Activated CD4-positive, alpha-beta T cell treated with anti-CD3 and anti-CD28 coated beads for 48 hours (primary cell): ENCODE results near the gene SELENOK.

Experiments
- DNase-seq: peaks from one replicate; pipeline ENCODE4 v3.0.0-alpha.2; 2020

The SELENOK gene

DNA sequence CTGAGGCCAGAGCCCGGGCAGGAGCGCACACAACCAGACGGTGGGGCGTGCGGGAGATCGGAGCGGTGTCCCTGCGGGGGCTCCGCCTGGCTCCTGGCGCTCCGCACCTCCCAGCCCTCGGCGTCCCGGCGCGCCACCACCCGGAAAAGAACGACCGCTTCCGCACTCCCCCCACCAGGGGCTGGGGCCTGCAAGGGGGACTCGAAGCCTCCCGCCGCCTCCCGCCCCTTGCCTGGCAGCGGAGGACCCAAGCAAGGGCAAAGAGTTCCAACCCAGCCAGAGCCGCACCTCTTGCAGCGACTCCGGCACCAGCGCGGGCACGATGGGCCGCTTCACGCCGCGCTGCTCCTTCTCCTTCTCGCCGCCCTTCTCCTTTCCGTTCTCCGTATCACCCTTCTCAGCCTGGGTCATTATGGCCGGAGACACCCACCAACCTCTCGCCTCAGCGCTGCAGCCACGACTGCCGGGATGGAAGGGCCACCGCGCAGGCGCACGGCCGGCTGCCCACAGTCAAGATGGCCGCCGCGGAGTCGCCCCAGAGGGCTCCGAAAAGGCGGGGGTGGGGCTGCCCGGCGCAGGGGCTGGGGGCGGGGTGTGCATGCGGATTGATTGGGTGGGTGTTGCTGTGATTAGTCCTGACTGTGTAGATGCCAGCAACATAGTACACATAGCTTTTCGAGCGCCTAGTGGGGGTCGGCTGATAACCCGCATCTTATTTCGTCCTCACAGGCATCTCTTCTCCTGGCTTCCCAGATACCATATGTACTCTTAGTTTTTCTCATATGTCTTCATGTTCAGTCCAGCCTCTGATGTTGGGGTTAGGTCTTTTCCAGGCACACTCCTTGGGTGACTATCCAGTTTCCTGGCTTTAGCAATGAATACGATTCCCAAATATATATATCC is 9.7 kb downstream of the SELENOK start, which contains the start of gene ACTR8:
ACTR8 (minus strand) TSS at position 462 of the 903 bp plus-strand sequence; CDS start at position 411, 51 bp downstream.
- peak; percentile 87 for DNase-seq

DNA sequence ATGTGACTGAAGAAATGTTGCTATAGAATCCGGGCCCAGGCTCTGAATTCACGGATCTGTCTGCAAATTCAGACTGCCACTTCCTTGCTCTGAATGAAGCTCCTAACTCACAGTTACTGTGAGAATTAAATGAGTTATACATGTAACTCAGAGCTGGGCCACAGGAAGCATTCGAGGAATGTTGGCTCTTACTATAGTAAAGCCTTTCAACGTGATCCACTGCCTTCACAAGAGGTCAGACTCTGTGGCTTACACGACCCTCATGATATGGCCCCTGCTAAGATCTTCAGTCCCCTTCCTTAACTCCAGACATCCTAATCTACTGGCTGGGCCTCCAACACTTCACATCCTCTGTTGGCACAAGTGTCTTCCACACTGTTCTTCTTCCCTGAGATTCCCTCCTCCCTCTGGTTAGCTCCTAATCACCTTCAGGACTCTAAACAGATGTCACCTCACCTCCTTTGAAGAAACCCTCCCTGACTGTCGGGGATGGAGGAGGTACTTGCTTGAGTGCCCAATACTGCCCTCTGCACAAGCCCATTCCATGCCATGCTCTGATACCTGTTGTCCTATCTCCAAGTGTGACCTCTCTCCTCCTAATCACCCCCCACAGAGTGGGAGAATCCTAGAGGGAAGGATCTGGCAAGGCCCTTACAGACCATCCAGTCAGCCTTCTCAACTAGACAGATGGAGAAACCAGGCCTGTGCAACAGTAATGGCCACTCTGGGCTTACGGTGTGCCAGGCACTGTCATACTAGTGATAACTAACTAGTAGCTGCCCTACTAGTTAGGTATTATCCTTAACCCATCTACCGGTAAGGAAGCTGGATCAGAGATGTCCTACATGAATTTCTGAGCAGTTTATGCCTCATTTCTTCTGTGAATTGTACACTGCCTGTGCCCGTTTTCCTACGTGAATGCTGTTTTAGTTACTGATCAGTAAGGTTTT is 11.0 kb downstream of the SELENOK start:
- DNase-seq = no peak

DNA sequence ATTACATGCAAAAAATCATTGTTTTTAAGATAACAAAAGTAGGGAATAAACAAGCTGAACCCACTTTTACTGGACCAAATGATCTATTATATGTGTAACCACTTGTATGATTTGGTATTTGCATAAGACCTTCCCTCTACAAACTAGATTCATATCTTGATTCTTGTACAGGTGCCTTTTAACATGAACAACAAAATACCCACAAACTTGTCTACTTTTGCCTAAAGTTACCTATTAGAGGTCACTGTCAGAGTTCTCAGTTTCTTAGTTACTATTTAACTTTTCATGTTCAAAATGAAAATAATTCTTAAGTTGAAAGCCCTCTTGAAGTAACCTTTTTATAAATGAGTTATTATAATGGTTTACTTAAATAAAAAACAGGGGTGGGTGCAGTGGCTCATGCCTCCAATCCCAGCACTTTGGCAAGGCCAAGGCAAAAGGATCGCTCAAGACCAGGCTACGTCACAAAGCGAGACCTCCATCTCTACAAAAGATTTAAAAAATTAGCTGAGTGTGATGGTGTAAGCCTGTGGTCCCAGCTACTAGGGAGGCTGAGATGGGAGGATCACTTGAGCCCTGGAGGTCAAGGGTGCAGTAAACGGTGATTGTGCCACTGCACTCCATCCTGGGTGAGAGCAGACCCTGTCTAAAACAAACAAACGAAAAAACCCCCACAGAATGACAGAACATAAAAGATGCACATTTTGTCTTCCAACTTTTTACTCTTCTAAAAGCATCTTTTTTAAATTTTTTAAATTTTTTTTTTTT is 25.7 kb downstream of the SELENOK start:
- DNase-seq = no peak

DNA sequence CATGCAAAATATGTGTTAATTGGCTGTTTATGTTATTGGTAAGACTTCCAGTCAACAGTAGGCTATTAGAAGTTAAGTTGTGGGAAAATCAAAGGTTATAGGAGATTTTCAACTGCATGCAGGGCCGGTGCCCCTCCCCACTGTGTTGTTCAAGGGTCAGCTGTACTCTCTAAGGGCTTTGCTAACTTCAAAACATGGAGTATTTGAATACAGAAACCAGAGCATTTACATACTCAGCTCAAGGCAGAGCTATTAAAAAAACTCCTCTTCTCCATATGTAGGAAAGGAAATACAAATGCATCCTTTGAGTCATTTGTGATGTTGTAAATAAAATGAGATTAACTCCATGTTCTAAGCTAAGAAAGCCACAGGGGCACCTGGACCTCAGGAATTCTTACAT is 28.5 kb downstream of the SELENOK start:
- no peak for DNase-seq

DNA sequence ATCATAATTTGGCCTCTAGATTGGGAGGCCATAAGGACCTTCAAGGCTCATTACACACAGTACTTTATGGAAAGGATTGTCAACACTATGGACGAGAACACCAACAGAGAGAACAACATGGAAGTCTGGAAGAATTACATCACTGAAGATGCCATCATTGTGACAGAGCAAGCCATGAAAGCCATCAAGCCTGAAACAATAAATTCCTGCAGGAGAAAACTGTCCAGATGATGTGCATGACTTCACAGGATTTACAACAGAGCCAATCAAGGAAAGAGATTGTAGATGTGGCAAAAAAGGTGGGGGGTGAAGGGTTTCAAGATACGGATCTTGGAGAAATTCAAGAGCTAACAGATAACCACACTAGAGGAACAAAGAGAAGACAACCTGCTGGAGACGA is 29.4 kb downstream of the SELENOK start:
- no peak for DNase-seq

DNA sequence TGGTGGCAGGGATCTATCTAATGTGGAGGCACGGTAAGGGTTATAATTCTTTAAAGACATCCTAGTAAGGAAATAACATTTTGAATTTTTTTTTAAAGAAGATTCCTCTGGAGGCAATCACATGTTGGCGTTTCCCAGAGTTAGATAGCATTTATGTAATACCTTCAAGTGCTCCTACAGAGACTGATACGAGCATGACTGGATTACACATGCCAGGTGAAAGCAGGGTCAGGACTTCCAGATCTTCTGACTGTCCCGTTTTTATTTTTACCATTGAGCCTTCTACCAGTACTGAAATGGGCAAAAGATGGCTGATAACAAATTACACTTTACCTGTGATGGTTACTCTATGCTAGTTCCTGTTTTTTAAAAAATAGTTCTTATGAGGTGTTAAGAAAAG is 31.5 kb downstream of the SELENOK start:
- DNase-seq = no peak

DNA sequence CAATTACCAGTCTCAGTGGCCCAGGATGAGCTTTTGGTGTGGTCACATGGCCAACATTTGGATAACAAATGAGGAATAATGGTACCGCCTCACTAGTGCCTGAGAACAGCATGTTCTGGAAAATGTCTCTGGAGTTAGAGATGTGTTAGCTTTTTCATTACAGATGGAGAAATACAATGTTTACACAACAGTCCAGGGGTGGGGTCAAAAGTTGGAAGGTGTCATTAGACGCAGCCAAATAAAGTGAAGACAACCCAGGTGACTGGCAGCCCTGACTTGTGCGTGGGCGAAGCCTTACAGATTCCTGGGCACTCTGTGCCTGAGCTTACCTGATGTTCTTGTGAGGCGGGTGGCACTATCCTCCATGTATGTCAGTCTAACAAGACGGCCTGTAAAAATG is 32.5 kb downstream of the SELENOK start:
- DNase-seq = no peak

DNA sequence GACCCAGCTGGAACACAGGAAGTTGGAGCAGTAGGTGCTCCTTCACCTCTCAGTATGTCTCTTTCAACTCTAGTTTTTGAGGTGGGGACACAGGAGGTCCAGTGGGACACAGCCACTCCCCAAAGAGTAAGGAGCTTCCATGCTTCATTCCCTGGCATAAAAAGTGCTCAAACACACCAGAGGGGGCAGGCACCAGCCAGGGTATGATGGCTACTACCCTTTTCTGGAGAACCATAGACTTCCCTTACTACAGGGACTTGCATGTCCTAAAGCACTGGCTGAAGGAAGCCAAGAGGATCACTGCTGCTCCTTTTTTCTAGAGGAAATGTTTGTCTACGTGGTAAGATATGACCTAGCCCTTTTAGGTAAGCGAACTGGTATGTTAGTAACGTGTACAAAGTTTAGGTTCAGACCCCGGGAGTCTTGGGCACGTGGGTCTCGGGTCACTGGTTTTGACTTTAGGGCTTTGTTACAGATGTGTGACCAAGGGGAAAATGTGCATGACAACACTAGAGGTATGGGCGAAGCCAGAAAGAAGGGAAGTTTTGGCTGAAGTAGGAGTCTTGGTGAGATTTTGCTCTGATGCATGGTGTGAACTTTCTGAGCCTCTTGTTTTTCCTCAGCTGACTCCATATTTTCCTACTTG is 33.4 kb downstream of the SELENOK start:
- DNase-seq = no peak

DNA sequence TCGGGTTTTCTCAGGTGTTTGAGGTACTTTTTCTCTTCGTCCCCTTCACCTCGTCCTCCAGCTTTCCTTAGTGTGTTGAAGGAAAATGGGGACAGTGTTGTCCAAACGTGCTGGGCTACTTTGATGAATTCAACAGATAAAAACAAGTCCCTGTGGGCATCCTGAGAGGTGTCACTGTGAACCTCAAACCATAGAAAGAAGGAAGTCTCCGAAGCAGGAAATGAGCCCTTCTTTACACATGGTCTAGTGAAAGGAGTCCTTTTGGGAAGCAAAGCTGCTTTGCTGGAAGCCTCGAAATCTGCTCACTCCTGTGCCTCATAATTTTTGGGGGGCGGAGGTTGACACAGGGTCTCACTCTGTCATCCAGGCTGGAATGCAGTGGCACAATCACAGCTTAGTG is 34.7 kb downstream of the SELENOK start:
- DNase-seq = no peak

DNA sequence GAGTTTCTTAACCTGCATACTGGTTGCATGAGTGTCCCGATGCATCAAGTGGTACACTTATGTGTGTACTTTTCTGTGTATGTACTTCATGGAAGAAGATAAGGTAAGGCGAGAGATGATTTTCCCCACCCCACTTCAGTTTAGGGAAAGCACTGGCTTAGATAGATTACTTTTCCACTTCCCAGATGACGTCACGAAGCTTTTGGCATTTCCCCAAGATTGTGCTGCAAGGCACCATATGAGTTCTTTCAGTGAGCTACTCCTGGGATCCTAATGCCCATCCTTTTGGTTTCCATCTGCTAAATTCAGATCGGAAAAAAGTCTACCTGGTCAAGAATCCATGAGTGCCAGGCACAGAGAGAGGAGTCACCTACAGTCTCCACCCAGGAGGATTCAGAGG is 40.8 kb downstream of the SELENOK start:
- DNase-seq = no peak

DNA sequence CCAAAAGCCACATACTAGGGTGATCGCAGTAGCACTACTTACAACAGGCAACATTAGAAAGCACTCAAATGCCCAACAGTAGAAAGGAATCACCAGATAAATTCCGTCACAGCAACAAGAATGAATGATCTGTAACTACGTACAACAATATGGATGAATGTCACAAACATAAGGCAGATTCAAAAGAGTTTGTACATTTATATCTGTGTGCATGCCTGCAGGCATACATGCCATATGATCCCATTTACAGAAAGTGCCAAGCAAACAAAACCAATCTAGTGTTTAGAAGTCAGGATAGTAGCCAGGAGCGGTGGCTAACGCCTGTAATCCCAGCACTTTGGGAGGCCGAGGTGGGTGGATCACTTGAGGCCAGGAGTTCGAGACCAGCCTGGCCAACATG is 41.7 kb downstream of the SELENOK start:
- DNase-seq = no peak

DNA sequence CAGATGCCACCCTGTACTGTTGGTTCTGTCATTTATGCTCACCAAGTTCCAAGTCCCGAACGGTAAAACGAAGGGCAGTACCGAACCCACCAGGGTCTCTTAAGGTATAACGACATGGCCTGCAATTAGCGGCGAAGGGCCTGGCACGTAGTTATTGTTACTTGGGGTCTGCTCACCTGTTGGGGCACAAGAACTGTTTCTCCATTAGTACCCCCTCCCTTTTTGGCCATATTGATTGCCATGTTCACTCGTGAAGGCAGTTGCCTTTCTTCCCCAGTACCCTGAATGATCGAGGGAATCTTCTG is 44.9 kb downstream of the SELENOK start:
- DNase-seq = no peak

DNA sequence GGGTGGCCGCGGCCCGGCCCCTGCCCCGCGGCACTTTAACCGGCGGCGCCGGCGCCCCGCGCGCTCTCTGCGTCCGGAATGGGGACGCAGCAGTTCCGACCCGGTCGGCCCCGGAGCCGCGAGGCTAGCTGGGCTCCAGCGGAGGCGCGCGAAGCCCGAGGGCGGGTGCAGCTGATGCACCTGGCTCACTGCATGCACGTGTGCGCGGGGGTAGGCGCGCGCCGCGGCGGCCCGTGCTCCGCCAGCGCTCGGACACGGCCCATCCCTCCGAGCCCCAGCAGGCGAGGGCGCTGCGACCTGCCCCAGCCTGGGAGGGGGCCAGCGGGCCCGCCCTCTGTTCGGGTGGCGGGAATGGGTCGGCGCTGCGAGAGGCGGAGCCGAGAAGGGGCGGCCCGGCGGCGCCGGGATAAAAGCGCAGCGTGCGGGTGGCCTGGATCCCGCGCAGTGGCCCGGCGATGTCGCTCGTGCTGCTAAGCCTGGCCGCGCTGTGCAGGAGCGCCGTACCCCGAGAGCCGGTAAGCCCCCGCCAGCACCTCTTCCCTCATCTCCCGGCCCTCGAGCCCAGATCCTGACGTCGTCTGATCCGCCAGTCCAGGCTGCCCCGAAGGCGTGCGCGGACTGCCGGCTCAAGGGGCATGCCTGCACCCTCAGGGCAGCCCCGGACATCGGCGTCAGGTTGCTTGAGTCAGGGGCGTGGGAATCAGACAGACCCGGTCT is 45.4 kb downstream of the SELENOK start, which contains the start of the genes CHDH and IL17RB:
CHDH (minus strand) TSS at position 286 of the 717 bp plus-strand sequence. CDS start 22,411 bp downstream, outside the sequence.
IL17RB (plus strand) TSS at position 435 of the 717 bp plus-strand sequence; CDS start at position 456, 21 bp downstream.
- peak; percentile 28 for DNase-seq

DNA sequence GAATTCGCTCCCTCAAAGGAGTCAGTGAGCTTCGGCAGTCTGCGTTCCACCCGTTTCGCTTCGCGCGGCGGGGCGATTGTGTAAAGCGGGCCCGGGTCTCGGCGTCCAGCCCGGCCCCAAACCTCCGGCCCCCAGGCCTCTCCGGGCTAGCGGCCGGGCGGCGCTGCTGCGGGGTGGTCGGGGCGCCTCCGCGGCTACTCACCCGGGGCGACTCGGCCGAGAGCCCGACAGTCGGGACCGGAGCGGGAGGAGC is 45.9 kb downstream of the SELENOK start:
- no peak for DNase-seq

DNA sequence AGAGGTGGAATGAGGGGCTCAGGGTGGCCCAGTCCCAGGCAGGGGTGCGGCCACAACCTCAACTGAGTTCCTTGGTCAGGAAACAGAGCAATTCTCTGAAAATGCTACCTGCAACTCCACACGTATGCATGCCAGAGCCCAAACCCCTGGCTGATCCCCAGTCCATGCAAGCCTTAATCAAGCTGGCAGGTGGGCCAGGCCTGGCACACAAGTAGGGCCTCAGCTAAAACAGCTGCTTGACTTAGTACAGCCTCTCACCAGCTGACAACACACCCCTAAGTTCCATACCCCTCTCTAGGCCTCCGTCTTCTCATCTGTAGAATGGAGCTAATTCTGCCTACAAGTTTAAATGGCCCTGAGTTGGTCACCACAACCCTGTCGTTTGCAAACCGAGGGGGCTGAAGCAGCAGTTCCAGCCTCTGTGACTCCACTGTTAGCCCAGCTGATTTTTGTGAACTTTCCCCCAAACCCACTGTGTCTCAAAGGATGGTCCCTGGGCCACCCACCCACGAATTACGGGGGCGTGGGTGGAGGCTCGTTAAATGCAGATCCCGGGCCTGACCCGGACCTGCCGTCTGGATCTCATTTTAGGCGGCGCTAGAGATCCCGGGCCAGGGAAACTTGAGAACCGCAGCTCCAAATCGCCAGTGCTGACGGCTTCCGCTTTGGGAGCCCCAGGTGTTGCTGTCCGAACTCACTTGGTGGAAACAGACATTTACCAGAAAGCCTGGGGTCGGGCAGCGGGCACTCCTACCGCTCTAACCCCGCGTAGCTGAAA is 46.4 kb downstream of the SELENOK start:
- DNase-seq = no peak

DNA sequence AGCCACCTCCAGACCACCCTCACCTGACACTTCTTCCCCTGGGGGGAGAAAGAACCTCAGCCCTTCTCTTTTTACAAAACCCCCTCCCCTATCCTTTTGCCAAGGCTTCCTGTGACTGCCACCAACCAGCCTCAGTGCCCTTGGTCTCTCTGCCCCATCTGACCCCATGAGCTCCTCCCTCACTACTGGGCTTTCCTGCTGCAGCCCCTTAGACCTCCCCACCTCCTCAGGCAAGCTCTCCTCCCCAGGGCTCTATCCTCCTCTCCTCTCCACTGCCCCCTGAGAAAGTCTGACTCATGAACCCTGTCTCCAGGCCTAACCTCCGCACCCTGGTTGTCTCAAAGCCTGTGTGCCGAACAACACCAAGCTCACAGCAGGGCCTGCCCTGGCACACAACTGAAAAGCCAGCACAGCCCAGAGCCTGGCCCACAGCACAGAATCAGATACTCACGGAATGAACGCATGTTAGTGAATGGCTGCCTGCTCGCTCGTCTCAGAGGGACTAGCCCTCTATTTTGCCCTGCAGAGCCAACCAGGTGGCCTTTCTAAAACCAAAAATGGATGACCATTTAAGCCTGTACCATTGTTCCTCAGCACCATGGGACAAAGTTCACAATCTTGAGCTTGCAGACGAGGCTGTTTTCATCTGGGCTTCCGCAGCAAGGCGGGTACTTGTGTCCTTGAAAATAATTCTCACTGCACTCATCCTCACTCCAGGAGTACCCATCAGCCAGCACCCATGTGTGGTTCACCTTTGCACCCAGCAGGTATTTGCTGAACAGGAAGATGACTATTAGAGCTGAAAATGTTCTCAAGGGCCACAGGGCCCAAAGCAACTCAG is 47.2 kb downstream of the SELENOK start:
- no peak for DNase-seq

DNA sequence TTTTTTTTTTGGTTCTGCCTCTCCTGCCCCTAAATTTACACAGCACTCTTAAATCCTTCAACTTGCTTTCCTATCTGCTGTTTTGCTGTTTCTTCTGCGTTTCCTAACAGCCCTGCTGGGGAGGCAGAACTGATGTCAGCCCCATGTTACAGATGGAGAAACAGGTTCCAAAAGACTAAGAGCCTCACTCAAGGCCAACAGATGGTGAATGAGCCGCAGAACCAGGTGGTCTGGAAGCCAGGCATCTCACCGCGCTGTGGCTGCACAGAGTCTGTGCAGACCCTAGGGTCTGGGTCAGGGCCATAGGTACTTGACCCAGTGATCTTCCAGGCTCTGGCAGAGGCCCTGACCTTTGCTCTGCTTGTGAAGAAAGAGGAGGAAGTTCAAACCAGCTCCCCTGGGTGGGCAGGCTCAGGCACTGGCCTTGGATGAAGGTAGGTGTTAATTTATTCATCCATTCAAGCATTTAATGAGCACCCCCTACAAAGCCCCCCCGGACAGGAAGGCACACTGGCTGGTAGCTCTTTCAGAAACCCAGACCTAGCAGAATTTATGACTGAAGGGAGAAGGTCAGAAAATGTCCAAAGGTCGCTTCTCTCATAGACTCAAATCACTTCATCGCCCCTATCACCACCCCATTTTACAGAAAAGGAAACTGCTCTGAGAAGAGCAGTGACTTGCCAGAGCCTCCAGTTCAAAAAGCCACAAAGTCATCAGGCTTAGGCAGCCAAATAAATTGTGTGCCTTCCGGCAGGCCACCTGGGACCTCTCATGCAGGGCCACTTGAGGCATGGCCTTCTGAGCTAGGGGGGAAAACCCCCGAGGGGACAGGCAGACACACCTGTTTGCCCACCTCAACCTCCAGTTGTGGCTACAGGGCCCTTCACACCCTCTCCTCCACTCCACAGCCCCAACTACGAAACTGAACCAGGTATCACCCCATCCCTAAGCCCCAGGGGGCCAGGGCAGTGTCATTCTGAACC is 48.2 kb downstream of the SELENOK start:
- DNase-seq = no peak

DNA sequence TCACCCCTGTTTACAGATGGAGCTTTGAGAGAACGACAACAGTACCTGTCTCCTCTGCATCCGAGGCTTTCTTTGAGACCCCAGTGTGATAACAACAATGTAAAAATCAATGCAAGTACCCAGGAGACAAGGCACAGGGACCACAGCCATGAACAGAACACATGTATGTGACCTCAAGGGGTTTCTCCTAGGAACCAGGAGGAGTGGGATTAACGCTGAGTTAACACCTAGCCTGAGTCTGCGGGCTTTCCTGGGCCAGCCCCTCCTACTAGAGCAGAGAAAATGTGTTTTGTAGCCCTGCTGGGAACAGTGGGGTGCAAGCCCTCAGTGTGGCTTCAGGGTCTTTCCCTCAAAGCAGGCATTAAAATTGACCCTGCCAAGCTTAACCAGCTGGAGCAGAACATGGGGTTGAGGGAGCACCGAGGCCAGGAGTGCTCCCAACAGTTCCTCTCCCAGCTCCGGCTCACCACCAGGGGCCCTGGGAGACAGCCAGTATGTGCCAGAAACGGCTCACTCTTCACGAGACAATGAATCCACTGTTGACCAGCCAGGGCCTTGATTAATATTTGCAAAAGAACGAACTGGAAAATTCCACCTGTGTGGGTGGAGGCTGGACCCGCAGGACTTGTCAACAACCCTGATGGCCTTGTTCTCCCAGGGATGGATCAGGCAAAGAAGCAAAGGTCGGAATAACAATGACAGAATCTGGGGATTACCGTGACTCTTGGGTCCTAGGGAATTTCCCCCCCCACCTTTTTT is 49.0 kb downstream of the SELENOK start:
- no peak for DNase-seq
